GM12878 (cell line): ENCODE data around the gene FAM222B. TPM values are rescaled to one million over a fixed set of nuclear protein-coding genes. Genes with fewer than 3 reads are reported as not detected.
A peak's percentile ranks its signal among the peaks of the same experiment; 100 is the strongest.

ENCODE experiments used
- BMI1 ChIP-seq: fragments of 450-650 bp; IDR thresholded peaks from 2 replicates; pipeline ENCODE4 v1.6.1; 2016; ENCODE audit warnings: mild to moderate bottlenecking, moderate library complexity, borderline replicate concordance
- ESRRA ChIP-seq: IDR thresholded peaks from 2 replicates; pipeline ENCODE4 v1.6.1; 2012; ENCODE audit warnings: mild to moderate bottlenecking, low read length, improper control_type of control experiment
- HCFC1 ChIP-seq: fragments of 150-350 bp; IDR thresholded peaks from 2 replicates; pipeline ENCODE4 v1.6.1; 2014; ENCODE audit warnings: low read length
- LARP7 ChIP-seq: fragments of 450-650 bp; IDR thresholded peaks from 2 replicates; pipeline ENCODE4 v1.6.1; 2017; ENCODE audit warnings: mild to moderate bottlenecking
- NFIC ChIP-seq: IDR thresholded peaks from 2 replicates; pipeline ENCODE4 v1.6.1; 2012; ENCODE audit warnings: low read depth, mild to moderate bottlenecking, inconsistent platforms, low read length, moderate library complexity
- NR2C2 ChIP-seq: IDR thresholded peaks from 2 replicates; pipeline ENCODE4 v1.6.1; 2011; ENCODE audit warnings: borderline replicate concordance, low read depth; ENCODE audit not compliant: control insufficient read depth, insufficient read length
- NR2F1 ChIP-seq: fragments of 450-650 bp; conservative IDR thresholded peaks from 2 replicates; pipeline ENCODE4 v1.6.1; 2017; ENCODE audit warnings: mild to moderate bottlenecking
- TCF12 ChIP-seq: IDR thresholded peaks from 2 replicates; pipeline ENCODE4 v1.6.1; 2011; ENCODE audit warnings: low read depth, mild to moderate bottlenecking, low read length
- polyA plus RNA-seq, 11 experiments: library from polyadenylated mRNA; depleted of rRNA in 4 of 11; unstranded in 6 of 11; stranded (reverse) in 5 of 11; fragments of >200 nt; fragmentation: Nextera tagmentation in 4 of 11; fragmentation: Illumina TruSeq in 1 of 11; extraction: Ambion mirVana in 4 of 11; extraction: Trizol in 1 of 11; gene quantifications; 1 replicate in 1 of 11; 2 replicates in 10 of 11; pipeline versions ENCODE4 v1.2.1 to v1.2.3, GENCODE V29; 2011 to 2016; ENCODE audit warnings: inconsistent platforms in 2 of 11, missing spikeins in 2 of 11, low read depth in 1 of 11
- total RNA-seq, 4 experiments: library from RNA; depleted of rRNA in 3 of 4; stranded (reverse); fragments of >200 nt in 3 of 4; fragmentation: Illumina TruSeq in 1 of 4; extraction: Trizol in 1 of 4; gene quantifications; 2 replicates each; pipeline versions ENCODE4 v1.2.1 to v1.2.3, GENCODE V29; 2013 to 2021
- TF ChIP-seq, protein P1 (sequence below): IDR thresholded peaks from 2 replicates; pipeline ENCODE4 v1.6.1; 2012; ENCODE audit warnings: improper control_type of control experiment, low read depth, low read length; ENCODE audit not compliant: insufficient replicate concordance
- TF ChIP-seq, protein P2 (sequence below): fragments of 450-650 bp; conservative IDR thresholded peaks from 2 replicates; pipeline ENCODE4 v1.6.1; 2017; ENCODE audit warnings: mild to moderate bottlenecking, moderate library complexity
- TF ChIP-seq, protein P3 (sequence below): fragments of 450-650 bp; IDR thresholded peaks from 2 replicates; pipeline ENCODE4 v1.6.1; 2017; ENCODE audit warnings: borderline replicate concordance
- TF ChIP-seq, protein P4 (sequence below): fragments of 450-650 bp; formaldehyde crosslinking; IDR thresholded peaks from 2 replicates; pipeline ENCODE4 v1.5.0; 2022; ENCODE audit warnings: mild to moderate bottlenecking, missing genetic modification characterization
- TF ChIP-seq, protein P5 (sequence below): IDR thresholded peaks from 2 replicates; pipeline ENCODE4 v1.6.1; 2011; ENCODE audit warnings: mild to moderate bottlenecking, low read depth, low read length, moderate library complexity; ENCODE audit not compliant: insufficient replicate concordance
- TF ChIP-seq, protein P6 (sequence below): IDR thresholded peaks from 2 replicates; pipeline ENCODE4 v1.6.1; 2011; ENCODE audit warnings: low read depth, mild to moderate bottlenecking, low read length, moderate library complexity, borderline replicate concordance; ENCODE audit errors: extremely low read depth

FAM222B gene
- total and polyA plus RNA-seq, 10 of the 15 experiments (the other 5 are each of a cell fraction or from before 2014, with no cell fraction given): 2.8 to 18.3 (median 6.4) TPM

DNA sequence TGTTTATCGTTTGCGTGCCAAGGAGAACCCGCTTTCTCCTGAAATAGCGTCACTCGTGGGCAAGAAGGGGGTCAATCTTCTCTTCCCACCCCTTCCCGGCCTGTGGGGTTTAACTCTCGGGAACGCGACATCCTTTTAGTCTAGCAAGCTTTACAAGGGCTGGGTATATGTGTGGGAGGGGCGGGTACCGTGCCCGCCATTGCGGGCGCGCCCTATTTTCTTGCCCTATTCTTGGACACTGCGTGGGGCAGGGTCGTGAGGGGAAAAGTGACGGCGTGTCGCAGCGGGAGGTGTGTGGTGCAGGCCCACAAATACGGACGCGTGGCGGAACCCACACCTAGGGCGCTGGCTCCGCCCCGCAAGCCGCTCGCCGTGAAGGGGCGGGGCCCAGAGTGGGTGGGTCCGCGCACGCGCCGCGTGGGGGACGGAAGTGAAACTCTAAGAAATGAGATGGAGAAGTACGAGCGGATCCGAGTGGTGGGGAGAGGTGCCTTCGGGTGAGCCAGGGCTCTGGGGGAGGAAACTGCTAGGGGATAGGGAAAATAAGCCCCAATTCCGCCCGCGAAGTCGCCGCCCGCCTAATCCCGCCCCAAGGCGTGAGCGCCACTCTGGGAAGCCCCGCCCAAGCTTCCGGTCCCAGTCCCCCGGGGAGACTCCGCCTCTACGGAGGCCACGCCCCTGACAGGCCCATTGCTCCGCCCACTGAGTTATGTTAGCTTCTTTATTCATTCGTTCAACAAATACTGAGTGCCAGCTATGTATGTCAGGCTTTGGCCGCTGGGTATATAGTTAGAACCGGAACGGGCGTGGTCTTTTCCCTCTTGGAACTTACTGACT lies 114.0 kb downstream of the FAM222B start, which contains the start of gene NEK8 (continued):
- TF ChIP-seq, protein P1, sequence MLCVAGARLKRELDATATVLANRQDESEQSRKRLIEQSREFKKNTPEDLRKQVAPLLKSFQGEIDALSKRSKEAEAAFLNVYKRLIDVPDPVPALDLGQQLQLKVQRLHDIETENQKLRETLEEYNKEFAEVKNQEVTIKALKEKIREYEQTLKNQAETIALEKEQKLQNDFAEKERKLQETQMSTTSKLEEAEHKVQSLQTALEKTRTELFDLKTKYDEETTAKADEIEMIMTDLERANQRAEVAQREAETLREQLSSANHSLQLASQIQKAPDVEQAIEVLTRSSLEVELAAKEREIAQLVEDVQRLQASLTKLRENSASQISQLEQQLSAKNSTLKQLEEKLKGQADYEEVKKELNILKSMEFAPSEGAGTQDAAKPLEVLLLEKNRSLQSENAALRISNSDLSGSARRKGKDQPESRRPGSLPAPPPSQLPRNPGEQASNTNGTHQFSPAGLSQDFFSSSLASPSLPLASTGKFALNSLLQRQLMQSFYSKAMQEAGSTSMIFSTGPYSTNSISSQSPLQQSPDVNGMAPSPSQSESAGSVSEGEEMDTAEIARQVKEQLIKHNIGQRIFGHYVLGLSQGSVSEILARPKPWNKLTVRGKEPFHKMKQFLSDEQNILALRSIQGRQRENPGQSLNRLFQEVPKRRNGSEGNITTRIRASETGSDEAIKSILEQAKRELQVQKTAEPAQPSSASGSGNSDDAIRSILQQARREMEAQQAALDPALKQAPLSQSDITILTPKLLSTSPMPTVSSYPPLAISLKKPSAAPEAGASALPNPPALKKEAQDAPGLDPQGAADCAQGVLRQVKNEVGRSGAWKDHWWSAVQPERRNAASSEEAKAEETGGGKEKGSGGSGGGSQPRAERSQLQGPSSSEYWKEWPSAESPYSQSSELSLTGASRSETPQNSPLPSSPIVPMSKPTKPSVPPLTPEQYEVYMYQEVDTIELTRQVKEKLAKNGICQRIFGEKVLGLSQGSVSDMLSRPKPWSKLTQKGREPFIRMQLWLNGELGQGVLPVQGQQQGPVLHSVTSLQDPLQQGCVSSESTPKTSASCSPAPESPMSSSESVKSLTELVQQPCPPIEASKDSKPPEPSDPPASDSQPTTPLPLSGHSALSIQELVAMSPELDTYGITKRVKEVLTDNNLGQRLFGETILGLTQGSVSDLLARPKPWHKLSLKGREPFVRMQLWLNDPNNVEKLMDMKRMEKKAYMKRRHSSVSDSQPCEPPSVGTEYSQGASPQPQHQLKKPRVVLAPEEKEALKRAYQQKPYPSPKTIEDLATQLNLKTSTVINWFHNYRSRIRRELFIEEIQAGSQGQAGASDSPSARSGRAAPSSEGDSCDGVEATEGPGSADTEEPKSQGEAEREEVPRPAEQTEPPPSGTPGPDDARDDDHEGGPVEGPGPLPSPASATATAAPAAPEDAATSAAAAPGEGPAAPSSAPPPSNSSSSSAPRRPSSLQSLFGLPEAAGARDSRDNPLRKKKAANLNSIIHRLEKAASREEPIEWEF: no peak
- TF ChIP-seq NR2F1: no peak
- TF ChIP-seq, protein P2, sequence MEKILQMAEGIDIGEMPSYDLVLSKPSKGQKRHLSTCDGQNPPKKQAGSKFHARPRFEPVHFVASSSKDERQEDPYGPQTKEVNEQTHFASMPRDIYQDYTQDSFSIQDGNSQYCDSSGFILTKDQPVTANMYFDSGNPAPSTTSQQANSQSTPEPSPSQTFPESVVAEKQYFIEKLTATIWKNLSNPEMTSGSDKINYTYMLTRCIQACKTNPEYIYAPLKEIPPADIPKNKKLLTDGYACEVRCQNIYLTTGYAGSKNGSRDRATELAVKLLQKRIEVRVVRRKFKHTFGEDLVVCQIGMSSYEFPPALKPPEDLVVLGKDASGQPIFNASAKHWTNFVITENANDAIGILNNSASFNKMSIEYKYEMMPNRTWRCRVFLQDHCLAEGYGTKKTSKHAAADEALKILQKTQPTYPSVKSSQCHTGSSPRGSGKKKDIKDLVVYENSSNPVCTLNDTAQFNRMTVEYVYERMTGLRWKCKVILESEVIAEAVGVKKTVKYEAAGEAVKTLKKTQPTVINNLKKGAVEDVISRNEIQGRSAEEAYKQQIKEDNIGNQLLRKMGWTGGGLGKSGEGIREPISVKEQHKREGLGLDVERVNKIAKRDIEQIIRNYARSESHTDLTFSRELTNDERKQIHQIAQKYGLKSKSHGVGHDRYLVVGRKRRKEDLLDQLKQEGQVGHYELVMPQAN: peak; percentile 39; the same call in 1 of the 2 replicates
- TF ChIP-seq, protein P3, sequence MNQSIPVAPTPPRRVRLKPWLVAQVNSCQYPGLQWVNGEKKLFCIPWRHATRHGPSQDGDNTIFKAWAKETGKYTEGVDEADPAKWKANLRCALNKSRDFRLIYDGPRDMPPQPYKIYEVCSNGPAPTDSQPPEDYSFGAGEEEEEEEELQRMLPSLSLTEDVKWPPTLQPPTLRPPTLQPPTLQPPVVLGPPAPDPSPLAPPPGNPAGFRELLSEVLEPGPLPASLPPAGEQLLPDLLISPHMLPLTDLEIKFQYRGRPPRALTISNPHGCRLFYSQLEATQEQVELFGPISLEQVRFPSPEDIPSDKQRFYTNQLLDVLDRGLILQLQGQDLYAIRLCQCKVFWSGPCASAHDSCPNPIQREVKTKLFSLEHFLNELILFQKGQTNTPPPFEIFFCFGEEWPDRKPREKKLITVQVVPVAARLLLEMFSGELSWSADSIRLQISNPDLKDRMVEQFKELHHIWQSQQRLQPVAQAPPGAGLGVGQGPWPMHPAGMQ: 0 out of 2 replicates have a peak, but pooled peaks have one; percentile 38
- TF ChIP-seq, protein P4, sequence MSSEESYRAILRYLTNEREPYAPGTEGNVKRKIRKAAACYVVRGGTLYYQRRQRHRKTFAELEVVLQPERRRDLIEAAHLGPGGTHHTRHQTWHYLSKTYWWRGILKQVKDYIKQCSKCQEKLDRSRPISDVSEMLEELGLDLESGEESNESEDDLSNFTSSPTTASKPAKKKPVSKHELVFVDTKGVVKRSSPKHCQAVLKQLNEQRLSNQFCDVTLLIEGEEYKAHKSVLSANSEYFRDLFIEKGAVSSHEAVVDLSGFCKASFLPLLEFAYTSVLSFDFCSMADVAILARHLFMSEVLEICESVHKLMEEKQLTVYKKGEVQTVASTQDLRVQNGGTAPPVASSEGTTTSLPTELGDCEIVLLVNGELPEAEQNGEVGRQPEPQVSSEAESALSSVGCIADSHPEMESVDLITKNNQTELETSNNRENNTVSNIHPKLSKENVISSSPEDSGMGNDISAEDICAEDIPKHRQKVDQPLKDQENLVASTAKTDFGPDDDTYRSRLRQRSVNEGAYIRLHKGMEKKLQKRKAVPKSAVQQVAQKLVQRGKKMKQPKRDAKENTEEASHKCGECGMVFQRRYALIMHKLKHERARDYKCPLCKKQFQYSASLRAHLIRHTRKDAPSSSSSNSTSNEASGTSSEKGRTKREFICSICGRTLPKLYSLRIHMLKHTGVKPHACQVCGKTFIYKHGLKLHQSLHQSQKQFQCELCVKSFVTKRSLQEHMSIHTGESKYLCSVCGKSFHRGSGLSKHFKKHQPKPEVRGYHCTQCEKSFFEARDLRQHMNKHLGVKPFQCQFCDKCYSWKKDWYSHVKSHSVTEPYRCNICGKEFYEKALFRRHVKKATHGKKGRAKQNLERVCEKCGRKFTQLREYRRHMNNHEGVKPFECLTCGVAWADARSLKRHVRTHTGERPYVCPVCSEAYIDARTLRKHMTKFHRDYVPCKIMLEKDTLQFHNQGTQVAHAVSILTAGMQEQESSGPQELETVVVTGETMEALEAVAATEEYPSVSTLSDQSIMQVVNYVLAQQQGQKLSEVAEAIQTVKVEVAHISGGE: no peak
- TF ChIP-seq, protein P5, sequence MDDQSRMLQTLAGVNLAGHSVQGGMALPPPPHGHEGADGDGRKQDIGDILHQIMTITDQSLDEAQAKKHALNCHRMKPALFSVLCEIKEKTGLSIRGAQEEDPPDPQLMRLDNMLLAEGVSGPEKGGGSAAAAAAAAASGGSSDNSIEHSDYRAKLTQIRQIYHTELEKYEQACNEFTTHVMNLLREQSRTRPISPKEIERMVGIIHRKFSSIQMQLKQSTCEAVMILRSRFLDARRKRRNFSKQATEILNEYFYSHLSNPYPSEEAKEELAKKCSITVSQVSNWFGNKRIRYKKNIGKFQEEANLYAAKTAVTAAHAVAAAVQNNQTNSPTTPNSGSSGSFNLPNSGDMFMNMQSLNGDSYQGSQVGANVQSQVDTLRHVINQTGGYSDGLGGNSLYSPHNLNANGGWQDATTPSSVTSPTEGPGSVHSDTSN: no peak
- 0 out of 2 replicates have a peak, but pooled peaks have one; percentile 6 for TF ChIP-seq TCF12
- TF ChIP-seq NR2C2: no peak
- TF ChIP-seq HCFC1: no peak; the same call in 1 of the 2 replicates
- TF ChIP-seq ESRRA: no peak
- TF ChIP-seq, protein P6, sequence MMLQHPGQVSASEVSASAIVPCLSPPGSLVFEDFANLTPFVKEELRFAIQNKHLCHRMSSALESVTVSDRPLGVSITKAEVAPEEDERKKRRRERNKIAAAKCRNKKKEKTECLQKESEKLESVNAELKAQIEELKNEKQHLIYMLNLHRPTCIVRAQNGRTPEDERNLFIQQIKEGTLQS: no peak
- 0 out of 2 replicates have a peak, but pooled peaks have one; percentile 11 for TF ChIP-seq LARP7
- no peak for TF ChIP-seq NFIC
- TF ChIP-seq BMI1: no peak
